Effector CD4-positive, alpha-beta T cell (primary cell): Measurements from ENCODE around the gene TMEM120B.
"Not testable (repeated sequence)": the region's sequence is repeated elsewhere in the genome, so short reads cannot be mapped to it uniquely, and the experiment has no call there.

ENCODE experiments used
- DNase-seq: peaks from one replicate; pipeline ENCODE4 v3.0.0-alpha.2; 2020
- total RNA-seq: gene quantifications from one replicate; lab custom pipeline; 2026; lab: John Stamatoyannopoulos, UW

Gene TMEM120B
- 20.6 reads per million, percentile 47 among the genes with 10 or more reads in this experiment for total RNA-seq

DNA sequence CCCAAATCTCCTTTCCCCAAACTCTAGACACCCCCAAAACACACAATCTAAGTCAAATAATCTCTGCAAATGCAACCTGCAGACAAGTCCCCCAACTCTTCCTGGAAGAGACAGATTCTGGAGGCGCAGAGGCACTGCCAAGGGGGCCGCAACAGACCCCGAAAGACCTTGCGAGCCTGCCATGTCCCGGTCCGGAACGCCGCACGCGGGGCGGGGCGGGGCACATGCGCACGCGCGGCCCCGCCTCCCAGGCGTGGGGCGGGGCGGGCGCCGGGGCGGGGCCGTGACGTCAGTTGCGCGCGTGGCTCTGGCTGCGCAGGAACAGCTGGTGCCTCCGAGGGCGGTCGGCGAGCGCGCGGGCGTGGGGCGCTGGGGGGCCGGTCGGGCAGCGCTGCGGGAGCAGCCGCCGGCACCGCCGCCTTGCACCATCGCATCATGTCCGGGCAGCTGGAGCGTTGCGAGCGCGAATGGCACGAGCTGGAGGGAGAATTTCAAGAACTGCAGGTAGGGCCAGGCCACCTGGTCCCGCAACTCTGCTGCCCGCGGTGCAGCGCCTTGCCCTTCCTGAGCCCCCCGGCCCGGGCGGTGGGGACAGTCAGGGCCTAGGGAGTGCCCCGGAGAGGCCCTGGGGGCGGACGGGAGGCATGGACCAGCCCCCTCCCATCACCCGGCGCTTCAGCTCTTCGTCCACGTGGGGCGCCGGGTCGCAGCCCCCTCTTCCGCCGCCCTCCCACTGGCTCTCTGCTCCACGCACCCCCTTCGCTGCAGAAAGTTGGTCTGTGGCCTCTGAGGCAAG, at the start of gene TMEM120B:
Gene TMEM120B, plus strand, starts transcription at position 292 of the 796 bp plus-strand sequence. Its CDS starts 144 bp downstream, at position 436.
- DNase-seq, result peak; percentile 79

DNA sequence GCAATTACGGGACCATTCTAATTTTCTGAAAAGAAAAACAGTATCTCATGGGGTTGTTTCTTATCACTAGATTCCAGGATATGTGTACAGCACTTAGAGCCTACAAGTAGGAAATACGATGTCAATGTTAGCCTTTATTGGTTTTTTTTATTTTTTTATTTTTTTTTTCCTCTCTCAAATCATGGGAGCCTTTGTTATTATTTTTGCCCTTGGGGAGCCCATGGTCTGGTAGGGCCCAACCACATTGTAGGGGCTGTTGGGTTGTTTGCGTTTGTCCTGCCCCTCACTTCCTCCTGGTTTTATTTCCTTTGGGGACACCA, 49.0 kb upstream of the TMEM120B start:
- DNase-seq, result no peak

GRCh38 chr12:121666829-121667228, 45.7 kb upstream of the TMEM120B start:
- DNase-seq, result not testable (repeated sequence)

GRCh38 chr12:121668750-121669520, 43.6 kb upstream of the TMEM120B start:
- peak; percentile 47 for DNase-seq

DNA sequence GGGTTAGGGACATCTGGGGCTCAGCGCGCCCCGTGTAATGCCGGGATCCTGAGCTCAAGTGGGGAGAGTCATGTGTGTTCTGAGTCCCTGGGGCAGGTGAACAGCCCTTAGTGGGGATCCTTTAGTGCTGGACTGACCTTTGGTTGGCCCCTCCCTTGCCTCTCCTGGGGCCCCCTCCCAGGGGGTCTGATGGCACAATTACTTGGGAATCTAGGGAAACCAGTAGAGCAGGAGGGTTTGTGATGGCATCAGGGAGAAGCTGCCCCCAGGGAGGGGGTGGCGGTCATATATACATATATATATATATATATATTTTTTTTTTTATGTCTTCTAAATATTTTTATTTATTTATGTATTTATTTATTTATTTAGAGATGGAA, 43.0 kb upstream of the TMEM120B start, which contains the start of gene MORN3:
Gene MORN3, minus strand, starts transcription at position 134 of the 380 bp plus-strand sequence. CDS start 171 bp downstream, outside the sequence.
- DNase-seq, result no peak

DNA sequence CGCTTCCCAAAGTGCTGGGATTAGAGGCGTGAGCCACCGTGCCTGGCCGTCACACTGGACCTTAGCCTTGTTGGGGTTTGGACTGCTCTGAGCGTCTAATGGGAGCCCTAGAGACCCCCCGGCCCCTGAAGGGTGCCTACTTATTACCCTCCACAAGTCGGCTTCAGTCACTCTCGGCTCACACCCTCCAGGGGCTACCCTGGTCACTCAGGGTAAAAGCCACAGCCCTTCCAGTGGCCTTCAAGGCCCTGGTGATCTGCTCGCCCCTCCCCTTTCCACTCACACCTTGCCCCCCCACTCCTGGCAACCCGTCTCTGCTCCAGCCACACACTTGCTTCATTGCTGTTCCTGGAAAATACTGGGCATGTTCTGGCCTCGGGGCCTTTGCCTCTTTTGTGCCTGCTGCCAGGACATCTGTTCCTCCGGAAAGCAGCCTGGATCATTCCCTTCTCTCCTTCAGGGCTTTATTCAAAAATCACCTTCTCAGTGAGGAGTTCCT, 39.5 kb upstream of the TMEM120B start:
- no peak for DNase-seq

DNA sequence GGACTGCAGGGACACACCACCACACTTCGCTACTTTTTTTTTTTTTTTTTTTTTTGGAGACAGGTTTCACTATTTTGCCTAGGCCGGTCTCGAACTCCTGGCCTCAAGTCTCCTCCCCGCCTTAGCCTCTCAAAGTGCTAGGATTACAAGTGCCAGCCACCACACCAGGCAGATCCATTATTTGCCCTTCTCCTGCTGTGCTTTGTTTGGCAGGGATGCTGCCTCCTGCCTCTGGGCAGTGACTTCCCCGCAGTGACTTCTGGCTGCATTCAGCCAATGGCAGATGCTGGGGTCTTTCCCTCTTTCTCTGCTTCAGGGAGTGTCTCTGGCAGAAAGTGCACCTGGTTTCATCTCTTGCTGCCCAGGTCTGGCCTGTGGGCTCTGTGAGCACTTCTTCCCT, 36.4 kb upstream of the TMEM120B start:
- no peak for DNase-seq

- DNase-seq, result no peak
Measured at GRCh38 chr12:121678305-121678704, 34.2 kb upstream of the TMEM120B start.

- DNase-seq, result no peak
Measured at GRCh38 chr12:121678716-121679300, 33.7 kb upstream of the TMEM120B start.

DNA sequence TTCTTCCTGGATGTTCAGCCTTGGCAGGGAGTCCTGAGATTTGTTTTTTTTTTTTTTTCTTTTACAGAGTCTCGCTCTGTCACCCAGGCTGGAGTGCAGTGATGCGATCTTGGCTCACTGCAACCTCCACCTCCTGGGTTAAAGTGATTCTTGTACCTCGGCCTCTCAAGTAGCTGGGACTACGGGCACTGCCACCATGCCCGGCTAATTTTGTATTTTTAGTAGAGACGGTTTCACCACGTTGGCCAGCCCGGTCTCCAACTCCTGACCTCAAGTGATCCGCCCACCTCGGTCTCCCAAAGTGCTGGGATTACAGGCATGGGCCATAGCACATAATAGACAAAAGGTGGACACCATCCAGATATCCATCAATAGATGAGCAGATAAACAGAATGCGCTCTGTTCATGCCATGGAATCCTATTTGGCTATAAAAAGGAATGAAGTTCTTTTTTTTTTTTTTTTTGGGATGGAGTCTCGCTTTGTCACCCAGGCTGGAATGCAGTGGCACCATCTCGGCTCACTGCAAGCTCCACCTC, 32.8 kb upstream of the TMEM120B start:
- DNase-seq, result not testable (repeated sequence)

DNA sequence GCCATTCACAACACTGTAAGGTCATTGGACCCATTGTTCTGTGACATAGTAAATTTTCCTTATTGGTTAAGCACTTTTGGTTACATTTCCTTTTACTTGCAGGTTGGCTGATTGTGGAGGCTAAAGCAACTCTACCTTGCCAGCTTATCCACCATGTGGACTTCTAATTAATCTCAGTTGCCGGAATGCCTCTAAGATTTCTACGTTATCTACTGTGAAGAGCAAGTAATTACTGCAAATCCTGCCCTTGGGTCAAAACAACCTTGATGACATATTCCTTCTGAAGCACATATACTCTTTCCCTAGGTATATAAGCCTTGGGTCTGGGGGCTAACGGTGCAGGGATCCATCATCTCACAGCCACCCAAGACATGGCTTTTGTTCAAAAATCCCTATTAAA, 23.6 kb upstream of the TMEM120B start:
- no peak for DNase-seq

DNA sequence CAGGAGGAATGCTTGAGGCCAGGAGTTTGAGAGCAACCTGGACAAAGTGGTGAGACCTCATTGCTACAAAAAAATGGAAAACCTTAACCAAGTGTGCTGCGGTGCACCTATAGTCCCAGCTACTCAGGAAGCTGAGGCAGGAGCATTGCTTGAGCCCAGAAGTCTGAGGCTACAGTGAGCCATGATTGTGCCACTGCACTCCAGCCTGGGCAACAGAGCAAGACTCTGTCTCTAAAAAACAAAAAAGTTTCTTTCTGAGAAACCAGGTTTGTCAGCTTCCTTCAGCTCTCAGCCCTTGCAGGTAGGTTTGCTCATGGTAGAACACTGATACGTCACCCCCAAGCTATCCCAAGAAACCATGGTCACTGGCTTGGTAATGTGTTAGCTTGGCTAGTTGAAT, 23.1 kb upstream of the TMEM120B start:
- DNase-seq, result no peak

DNA sequence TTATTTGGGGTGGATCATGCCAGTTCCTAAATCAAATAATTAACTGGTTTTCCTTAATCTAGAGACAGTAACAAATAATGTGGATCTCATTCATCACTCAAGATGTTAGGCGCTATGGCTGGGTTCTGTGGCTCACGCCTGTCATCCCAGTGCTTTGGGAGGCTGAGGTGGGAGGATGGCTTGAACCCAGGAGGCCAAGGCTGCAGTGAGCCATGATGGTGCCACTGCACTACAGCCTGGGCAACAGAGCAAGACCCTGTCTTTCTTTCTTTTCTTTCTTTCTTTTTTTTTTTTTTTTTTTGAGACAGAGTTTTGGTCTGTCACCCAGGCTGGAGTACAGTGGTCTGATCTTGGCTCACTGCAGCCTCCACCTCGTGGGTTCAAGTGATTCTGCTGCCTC, 19.8 kb upstream of the TMEM120B start:
- DNase-seq, result not testable (repeated sequence)

DNA sequence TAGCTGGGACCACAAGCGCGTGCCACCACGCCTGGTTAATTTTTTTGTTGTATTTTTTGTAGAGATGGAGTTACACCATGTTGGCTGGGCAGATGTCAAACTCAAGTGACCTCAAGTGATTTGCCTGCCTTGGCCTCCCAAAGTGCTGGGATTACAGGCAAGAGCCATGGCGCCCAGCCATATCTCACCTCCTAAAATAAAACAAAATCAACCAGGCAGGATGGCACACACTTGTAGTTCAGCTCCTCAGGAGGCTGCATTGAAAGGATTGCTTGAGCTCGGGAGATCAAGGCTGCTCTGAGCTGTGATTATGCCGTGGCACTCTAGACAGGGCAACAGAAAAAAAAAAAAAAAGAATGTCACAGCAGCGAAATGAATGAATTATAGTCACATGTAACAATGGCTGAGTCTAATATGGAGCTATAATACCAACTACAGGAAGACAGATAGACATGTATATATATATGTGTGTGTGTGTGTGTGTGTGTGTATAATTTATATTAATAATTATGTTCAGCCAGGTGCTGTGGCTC, 19.3 kb upstream of the TMEM120B start:
- no peak for DNase-seq

GRCh38 chr12:121697093-121697698, 15.4 kb upstream of the TMEM120B start:
- peak; percentile 38 for DNase-seq

DNA sequence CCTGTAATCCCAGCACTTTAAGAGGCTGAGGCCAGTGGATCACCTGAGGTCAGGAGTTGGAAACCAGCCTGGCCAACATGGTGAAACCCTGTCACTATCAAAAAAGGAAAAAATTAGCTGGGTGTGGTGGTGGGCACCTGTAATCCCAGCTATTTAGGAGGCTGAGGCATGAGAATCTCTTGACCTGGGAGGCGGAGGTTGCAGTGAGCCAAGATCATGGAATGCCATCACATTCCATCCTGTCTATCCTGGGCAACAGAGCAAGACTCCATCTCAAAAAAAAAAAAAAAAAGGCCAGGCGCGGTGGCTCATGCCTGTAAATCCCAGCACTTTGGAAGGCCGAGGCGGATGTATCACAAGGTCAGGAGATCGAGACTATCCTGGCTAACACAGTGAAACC, 14.7 kb upstream of the TMEM120B start:
- DNase-seq, result not testable (repeated sequence)

GRCh38 chr12:121701667-121702277, 10.8 kb upstream of the TMEM120B start:
- DNase-seq, result no peak

DNA sequence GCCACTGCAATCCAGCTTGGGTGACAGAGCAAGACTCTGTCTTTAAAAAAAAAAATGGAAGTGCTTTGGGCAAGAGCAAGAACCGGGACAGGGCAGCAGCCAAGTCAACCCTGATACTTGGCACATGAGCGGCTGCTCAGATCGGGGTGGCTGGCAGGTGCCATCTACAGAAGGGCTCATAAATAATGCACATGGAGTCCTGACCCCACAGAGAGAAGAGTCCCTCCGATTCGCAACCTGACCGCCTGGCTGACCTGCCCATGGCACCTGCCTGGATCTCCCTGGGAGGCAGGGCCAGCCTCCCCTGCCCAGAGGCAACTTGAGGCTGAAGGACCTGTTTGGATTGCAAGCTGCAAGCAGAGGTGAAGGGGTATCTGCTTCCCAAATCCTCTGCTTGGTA, 9.6 kb upstream of the TMEM120B start:
- DNase-seq, result no peak

- DNase-seq, result no peak
Measured at GRCh38 chr12:121705514-121705913, 7.0 kb upstream of the TMEM120B start.

DNA sequence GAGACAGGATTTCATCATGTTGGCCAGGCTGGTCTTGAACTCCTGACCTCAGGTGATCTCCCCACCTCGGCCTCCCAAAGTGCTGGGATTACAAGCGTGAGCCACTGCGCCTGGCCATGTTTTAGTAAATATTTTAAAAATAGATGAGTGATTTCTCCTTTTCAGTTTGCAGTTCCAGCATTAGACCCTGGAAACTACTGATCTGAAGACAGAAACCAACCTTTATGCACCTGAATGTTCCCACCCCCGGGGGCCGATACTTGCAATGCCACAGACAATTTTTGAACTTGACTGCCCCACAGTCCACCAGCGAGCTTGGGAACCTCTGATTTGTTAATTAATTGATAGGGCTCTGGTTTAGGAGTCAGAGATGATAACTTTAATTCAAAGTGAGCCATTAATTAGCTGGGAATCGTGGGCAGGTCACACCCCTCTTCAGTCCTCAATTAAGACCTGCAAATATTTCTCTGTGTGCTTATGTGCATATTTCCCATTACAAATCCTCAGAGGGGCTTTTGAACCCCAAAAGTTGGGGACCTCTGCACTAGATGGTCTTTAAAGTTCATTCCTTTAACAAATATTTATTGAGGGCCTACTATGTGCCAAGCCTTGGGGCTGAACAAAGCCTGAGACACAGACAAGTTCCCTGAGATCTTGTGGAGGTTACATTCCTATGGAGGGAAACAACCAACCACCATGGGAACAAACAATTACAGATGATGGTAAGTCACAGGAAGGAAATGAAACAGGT, 4.1 kb upstream of the TMEM120B start:
- DNase-seq, result no peak

GRCh38 chr12:121709064-121709424, 3.5 kb upstream of the TMEM120B start:
- not testable (repeated sequence) for DNase-seq
